Measurements from ENCODE around the gene LRRC75B. TPM values are rescaled to one million over a fixed set of nuclear protein-coding genes. Genes with fewer than 3 reads are reported as not detected.

Gene LRRC75B
- total and polyA plus RNA-seq, 3 donors from 2014 or later: 33.0 to 162 (median 120) TPM

DNA sequence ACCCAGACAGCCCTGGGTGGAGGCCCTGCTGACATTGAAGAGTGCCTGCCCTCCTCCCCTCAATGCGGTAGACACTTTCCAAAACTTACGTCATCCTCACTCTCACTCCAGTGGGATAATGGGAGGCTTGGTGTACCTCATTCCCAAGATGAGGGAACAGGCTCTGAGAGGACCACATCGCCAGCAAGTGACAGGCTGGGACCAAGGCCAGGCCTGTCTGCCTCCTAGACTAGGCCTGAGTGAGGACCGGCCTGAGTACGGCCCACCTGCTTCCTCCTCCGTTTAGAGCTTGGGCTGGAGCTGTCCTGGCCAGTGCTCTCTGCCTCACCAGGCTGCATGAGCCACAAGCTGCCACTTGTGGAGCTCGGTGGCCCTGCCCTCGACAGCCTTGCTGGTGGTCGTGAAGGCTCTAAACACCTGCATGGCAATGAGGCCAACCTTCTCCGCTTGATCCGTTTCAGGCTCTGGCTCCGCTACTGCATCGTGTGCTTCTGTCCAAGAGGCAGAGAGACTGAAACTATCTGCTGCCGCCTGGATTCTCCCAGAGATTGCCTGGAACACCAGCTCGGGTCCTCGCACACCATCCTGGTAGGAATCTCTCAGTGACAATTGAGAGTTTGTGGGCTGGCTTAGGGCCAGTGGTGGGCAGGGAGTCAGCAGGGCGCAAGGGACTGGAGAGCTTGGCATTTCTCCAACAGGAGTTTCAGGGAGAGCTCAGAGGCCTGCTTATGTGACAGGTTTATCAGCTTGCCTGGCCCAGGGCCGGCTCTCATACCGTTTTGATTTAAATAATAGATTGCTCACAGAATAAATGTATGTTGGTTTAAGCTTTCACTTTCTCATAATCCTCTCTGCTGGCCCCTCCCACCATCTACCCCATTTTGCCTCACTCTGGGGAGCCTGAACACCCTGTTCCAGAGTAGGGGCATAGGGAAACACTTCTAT lies 9.4 kb downstream of the LRRC75B start:
- DNase-seq: peak; percentile 73
- H3K27me3 ChIP-seq: no peaks in the 10 kb centered on the region
- H3K4me3 ChIP-seq: no peak overlapping the region
- intact Hi-C loops (cut with DNase I; ENCODE audit: low total_unique reads): no loop called here
- peak overlapping the region; percentile 76 to 81 for H3K27ac ChIP-seq
- TF ChIP-seq CTCF (IDR thresholded peaks at IDR 0.05): no peak
- TF ChIP-seq POLR2A (IDR thresholded peaks at IDR 0.05): no peak
- no peaks in the 10 kb centered on the region for H3K36me3 ChIP-seq (ENCODE audit: low read depth, missing control alignments)
- no peaks in the 10 kb centered on the region for H3K9me3 ChIP-seq
- peaks cover 37% of the 10 kb centered on the region for H3K4me1 ChIP-seq
- WGBS, 2 donors: 44 to 47% methylated on average over 12 to 19 of the region's 19 CpGs

GRCh38 chr22:24582056-24582814 lies 10.6 kb downstream of the LRRC75B start:
- H3K27ac ChIP-seq: peak overlapping the region; percentile 76 to 81
- H3K27me3 ChIP-seq: no peaks in the 10 kb centered on the region
- DNase-seq: no peak
- WGBS, 2 donors: 71 to 89% methylated on average over 11 to 12 of the region's 12 CpGs
- H3K4me1 ChIP-seq: peaks cover 28% of the 10 kb centered on the region
- TF ChIP-seq CTCF (IDR thresholded peaks at IDR 0.05) (no peak), POLR2A (IDR thresholded peaks at IDR 0.05) (no peak)
- no peaks in the 10 kb centered on the region for H3K36me3 ChIP-seq (ENCODE audit: low read depth, missing control alignments)
- no peaks in the 10 kb centered on the region for H3K9me3 ChIP-seq
- no peak overlapping the region for H3K4me3 ChIP-seq
- intact Hi-C loops (cut with DNase I; ENCODE audit: low total_unique reads): no loop called here

DNA sequence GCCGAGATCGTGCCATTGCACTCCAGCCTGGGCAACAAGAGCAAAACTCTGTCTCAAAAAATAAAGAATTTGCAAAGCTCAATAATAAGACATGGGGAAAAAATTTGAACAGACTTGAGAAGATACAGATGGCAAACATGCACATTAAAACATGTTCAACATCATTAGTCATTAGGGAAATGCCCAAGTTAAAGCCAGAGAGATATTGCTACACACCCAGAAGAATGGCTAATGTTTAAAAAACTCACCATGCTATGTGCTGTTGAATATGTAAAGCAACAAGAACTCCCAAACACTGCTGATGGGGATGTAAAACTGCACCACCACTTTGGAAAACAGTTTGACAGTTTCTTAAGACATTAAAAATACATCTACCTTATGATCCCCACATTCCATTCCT lies 12.6 kb downstream of the LRRC75B start:
- Histone ChIP-seq H3K9me3 (no peaks in the 10 kb centered on the region), H3K4me1 (peaks cover 28% of the 10 kb centered on the region), H3K27me3 (no peaks in the 10 kb centered on the region), H3K4me3 (no peak overlapping the region), H3K36me3 (ENCODE audit: low read depth, missing control alignments) (no peaks in the 10 kb centered on the region), H3K27ac (no peak overlapping the region)
- 87 to 100% methylated on average over 2 of the region's 2 CpGs for WGBS, 2 donors
- intact Hi-C loops (cut with DNase I; ENCODE audit: low total_unique reads): no loop called here
- TF ChIP-seq POLR2A (IDR thresholded peaks at IDR 0.05): no peak
- TF ChIP-seq CTCF (IDR thresholded peaks at IDR 0.05): no peak
- DNase-seq: no peak

GRCh38 chr22:24579258-24579601 lies 13.6 kb downstream of the LRRC75B start:
- H3K4me3 ChIP-seq: no peak overlapping the region
- no peaks in the 10 kb centered on the region for H3K9me3 ChIP-seq
- H3K27me3 ChIP-seq: no peaks in the 10 kb centered on the region
- no peaks in the 10 kb centered on the region for H3K36me3 ChIP-seq (ENCODE audit: low read depth, missing control alignments)
- TF ChIP-seq CTCF (IDR thresholded peaks at IDR 0.05) (no peak), POLR2A (IDR thresholded peaks at IDR 0.05) (no peak)
- no peak overlapping the region for H3K27ac ChIP-seq
- DNase-seq: no peak
- intact Hi-C loops (cut with DNase I; ENCODE audit: low total_unique reads): no loop called here
- WGBS, 2 donors: 54 to 71% methylated on average over 1 of the region's 1 CpG
- peaks cover 19% of the 10 kb centered on the region for H3K4me1 ChIP-seq

All from testis (tissue), 3 donors.